Stimulated activated CD8-positive, alpha-beta memory T cell treated with anti-CD3 and anti-CD28 coated beads, Interleukin-7, amount 100 ng/mL, for 48 hours (primary cell): Measurements from ENCODE around the gene PDIA5.

Experiments used
- DNase-seq, 2 donors: peaks; one replicate each; pipeline ENCODE4 v3.0.0-alpha.2; 2020; ENCODE audit warnings: low read depth in 1 of 2; ENCODE audit errors: extremely low read depth in 1 of 2

Gene PDIA5

DNA sequence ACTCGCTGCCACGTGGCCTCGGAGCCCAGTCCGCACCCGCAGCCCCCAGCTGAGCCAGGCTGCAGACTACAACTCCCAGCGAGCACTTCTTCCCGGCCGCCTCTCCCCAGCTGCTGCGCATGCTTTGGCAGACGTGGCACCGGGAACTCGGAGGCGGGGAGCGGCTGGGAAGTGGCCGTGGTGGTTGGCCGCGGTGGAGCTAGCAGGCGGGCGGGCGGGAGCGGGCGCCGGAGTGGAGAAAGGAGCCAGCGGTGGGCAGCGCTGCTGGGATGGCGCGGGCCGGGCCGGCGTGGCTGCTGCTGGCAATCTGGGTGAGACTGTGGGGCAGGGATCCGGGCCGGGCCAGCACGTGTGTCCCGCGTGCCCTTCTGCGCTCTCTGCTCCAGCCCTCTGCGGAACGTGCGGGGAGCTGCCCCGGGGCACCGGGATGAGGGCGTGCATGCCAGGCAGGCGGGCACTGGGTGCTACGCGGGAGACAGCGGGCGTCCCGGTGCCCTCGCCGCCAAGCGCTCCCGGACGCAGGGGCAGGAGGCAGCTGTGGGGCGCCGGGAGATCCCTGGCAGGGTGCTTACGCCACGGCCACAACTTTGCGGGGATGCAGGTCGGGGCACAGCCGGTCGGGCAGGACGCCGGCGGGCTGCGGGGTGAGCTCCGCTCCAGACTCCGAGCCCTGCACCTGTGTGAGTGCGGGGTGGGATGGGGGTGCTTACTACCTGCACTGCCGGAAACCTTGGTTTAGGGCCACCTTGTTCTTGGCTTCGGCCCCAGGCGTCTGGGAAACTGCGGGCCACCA lies at the start of gene PDIA5:
Gene PDIA5 (plus strand): TSS at position 130 of the 793 bp plus-strand sequence. CDS start 140 bp downstream, at position 270.
- DNase-seq = peak; percentile 68 to 84

DNA sequence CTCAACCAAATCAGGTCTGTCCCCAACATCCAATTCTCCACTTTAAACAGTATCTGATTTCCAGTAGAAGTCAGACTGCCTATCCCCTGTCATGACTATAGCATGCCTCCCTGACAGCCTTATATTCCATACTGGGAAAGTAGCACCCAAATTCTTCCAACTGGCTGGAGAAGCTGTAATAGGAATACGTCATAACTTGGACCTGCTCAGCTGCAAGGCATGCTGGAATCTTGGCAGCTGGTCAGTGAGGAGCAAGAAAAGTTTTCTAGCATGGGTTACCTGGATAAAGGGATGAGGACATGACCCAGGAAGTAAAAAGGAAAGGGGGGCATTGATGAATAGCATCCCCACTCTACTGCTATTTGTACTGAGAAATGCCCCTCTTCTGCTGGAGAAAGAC lies 48.1 kb upstream of the PDIA5 start:
- no peak for DNase-seq

DNA sequence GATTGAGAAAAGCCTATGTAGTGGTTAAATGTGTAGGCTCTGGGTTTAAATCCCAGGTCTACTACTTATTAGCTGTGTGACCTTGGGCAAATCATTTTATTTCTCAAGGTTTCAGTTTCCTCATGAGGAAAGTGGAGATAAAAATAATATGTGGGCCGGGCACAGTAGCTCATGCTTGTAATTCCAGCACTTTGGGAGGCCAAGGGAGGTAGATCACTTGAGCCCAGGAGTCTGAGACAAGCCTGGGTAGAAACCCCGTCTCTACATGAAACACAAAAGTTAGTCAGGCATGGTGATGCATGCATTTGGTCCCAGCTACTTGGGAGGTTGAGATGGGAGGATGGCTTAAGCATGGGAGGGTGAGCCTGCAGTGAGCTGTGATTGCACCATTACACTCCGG lies 47.7 kb upstream of the PDIA5 start:
- no peak for DNase-seq

DNA sequence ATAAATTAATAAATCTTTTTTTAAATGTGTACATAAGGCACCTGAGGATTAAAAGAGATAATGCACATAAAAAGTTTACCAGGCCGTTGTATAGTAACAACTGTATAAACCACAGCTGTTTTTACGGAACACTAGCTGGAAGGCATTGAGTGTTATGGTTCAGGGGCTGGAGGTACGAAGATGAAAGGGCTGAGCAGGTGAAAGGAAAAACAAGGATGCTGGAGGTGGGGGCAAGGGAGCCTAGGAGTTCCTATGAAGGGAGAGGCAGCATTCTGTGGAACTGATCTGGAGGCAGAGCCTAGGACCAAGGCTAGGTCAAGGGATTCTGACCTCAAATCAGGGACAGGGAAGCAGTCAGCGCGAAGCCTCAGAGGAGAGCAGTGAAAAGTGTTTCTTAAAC lies 47.2 kb upstream of the PDIA5 start:
- DNase-seq = no peak

DNA sequence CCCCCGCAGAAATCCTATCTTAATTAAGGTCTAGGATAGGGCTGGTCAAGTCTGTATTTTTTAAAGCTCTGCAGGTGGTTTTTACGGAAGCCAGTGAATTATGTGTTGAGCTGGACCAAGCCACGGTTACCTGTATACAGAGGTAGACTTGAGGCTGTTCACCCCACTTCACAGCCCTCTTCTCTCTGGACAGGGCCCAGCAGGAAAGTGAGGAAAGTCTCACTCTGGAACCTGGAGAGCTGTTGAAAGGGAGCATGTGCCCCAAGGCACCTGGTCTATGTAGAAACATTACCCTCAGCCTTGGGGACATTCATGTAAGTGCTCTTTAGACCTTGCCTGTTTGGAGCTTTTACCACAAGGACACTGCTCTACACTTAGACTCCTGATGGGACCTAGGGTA lies 46.1 kb upstream of the PDIA5 start:
- DNase-seq = no peak

DNA sequence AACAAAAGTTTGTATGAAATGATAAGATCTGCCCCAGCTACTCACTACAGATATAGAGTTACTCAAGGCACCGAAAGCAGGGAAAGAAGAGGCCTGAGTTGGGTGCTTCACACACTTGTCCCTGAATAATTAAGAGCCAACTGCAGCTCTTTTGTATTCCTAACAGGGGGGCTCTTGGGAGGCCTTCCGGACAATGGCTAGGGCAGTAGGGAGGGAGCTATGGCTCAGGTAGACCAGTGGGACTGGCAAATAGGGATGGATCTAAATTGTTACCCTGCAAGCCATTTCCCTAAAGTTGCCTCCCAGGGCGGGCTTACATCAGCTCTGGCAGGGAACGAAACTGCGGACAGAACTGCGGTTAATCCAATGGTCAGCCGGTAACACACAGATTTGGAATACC lies 45.4 kb upstream of the PDIA5 start:
- DNase-seq = no peak

DNA sequence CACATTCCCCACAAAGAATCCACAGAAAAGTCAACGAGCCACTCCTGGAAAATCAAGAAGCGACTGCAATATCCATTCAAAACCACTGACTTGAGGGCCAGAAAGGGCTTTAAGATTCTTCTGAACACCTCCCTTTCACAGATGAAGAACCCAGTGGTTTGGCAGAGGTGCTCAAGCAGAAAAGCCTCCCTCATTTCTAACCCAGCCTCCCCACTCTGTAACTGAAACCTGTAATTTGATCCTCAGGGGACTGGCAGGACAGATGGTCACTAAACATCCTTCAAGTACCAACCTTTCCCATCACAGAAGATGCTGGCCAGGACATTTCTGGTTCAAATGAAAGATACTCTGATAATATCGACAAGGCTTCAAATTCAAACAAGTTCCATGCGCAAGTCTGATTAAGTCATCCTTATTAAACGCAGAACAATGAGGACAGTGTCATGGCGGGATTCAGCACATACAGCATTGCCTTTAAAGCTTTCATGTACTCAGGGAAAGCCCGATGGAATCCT lies 44.8 kb upstream of the PDIA5 start:
- no peak for DNase-seq

DNA sequence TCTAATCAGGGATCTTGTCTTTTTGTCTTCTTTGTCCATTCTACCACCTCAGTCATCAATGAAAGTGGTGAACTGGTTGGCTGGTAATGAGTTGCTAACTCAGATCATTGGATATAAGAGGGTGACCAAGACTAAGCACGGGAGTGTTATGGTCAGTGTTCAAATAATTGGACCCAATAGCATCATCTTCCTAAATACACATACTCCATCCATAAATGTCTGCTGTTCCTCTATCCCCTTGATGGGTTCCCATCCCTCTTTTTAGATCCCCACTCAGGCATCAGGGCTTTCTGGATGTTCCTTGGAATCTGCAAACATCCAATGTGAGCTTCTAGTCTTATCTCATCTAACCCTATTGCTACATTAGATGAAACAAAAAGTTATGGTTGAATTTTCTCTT lies 42.8 kb upstream of the PDIA5 start:
- no peak for DNase-seq

DNA sequence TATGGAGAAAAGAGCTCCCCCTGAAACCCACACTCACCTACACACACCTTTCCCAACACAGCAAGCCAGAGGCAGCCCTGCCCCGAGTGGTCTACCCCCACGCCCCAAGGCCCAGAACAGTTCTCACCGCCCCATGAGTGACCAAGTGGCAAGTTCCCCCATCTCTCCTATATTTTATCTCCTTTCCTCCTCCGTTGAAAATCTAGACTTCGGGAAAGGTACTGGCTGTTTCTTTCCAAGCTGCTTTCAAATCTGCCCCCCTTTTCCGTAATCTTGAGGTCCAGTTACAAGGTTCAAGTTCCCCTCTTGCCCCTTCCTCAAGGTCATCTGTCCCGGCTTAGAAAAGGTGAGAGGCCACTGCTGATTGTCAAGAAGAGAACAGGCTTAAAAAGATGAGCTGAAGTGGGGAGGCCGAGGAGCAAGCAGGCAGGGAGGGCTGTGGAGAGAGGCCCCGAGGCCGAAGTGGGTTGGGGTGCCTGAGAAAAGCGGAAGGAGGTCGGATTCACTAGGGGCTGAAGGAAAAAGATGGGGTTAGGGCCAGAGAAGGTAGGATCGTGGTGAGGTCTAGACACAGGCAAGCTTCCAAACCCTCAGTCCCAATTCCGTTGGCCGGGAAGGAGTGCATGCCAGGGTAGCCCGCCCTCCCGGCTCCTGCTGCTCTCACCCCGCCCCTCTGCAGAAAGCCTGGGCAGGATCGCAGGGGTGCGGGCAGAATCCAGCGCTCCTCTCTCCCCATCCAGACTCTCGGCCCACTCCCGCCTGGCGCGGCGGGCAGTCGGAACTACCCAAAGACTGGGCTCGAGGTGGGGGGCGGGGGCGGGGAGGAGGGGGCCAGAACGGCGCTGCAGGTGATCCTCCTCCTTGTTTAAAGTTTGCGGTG lies 40.9 kb upstream of the PDIA5 start:
- DNase-seq = no peak

DNA sequence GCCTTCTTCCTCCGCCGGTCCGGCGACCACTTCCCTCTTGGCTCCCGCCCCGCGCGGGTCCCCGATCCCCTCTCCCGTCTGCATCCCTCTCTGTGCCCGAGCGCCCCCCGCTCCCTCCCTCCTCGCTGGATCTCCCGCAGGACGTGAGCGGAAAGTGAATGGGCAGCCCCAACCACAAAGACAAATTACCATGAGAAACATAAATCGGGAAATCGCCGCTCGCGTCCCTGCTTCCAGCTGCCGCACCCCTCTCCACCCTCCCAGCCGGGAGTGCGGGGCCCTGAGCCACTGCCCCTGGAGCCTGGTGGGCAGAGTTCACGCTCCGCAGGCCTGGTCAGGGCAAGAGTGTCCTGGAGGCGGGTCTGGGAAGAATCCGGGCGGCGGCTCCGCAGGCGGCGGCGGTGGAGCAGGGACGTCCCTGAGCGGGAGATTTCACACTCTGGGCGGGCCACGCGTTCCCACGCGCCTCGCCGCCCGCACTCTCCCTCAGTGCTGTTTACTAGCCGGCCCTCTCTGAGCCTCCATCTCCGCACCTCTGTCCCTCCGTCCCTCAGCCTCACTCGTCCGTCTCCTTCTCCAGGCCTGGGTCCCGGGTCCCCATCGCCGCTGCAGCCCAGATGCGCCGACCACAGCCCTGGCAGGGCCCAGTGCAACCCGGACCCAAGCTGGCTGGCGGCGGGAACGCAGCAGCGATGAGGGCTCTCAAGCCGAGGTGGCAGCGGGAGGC lies 40.1 kb upstream of the PDIA5 start:
- DNase-seq = no peak

DNA sequence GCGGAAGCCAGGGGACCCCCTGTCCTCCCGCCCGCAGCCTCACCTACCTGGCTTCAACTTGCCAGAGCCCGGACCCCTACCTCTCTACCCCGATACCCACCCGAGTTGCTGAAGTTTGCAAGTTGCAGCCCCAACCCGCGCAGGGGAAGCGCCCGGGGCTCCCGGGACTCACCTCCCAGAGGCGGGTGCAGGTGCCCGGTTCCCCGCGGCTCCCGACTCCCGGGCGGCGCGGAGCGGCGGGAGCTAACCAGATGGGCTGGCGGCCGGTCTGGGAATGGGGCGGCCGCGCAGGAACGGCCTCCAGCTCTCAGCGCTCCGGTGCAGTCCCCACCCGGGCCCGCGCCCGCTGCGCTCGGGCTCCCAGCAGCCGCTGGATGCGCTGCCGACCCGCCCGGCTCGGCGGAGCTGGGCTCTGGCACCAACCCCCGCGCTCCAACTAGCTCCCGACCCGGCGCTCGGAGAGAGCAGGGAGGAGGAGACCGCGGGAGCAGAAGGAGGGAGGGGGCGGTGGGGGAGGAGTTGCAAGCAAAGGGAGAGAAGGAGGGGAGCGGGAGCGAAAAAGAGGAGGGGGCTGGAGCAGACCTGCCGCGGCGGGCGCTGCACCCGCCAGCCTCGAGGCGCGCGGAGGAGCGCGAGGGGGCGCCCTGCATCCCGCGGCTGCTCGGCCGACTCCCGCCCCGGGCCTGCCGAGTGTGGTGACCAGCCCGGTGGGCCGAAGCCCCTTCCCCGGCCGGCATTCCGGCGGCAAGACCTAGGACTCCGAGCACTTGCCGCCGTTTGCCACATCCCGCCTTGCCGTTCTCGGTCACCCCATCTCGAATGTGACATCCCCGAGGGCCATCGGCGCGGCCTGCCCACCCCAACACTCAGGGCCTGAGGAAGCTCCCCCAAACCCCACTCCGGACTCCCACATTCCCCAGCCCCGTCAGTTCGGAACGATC lies 39.3 kb upstream of the PDIA5 start, which contains the start of gene SEMA5B:
Gene SEMA5B (minus strand): TSS at position 472 of the 941 bp plus-strand sequence. CDS start 66,500 bp downstream, outside the sequence.
- DNase-seq = peak in 1 of 2 donors; percentile 2

DNA sequence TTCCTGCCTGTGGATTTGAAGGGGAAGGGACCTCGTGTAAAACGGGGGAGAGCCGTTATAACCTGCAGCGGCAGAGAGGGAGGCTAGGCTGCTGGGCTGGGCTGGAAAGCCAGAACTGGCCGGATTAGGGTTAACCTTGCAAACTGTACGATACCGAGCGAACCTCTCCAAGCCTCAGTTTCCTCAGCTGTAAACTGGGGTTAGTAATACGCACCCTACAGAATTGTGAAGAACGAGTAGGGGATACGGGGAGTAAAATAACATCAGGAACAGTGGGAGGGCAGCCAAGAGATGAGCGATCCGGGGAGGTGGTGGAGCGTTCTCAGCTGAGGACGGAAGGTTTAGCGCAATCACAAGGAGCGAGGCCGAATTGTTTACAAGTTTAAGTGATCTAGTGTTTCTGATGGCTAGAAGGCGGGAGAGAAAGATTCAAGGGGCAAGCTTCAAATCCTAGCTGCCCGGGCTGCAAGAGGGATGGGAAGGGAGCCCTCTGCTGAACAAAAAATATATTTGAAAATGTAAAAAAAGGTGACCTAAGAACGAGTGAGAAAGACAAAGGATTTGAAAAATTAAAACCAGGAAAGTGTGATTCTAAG lies 38.5 kb upstream of the PDIA5 start:
- DNase-seq = no peak

DNA sequence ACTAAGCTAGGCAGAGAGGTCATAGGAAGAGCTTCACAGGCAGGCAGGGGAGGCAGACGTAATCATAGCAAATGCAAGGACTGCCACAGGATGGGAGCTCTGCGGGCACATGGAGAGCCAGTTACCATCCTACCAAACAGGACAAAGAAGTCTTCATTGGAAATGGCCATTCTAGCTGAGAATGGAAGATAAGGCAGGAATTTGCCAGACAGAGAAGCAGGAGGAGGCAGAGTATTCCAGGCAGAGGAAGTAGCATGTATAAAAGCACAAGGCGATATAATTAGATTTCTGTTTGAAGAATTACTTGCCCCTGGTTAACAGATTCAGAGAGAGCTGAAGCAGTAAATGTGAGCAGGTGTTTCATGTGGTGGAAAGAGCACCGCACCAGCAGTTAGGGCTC lies 35.8 kb upstream of the PDIA5 start:
- DNase-seq = no peak

DNA sequence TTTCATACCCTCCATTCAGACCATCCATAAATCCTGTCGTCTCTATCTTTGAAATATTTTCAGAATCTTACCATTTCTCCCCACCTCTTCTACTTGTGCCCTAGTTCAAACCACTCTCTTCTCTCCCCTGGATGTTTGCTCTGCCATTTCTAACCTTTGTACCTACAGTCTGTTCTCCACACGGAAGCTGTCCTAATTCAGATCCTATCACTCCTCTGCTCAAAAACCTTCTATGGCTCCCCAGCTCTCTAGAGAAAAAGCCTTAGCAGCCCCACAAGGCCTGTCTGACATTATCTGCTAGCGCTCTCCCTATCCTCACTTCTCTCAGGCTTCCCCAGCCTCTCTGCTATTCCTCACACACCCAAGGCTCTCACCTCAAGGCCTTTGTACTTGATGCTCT lies 34.8 kb upstream of the PDIA5 start:
- no peak for DNase-seq

DNA sequence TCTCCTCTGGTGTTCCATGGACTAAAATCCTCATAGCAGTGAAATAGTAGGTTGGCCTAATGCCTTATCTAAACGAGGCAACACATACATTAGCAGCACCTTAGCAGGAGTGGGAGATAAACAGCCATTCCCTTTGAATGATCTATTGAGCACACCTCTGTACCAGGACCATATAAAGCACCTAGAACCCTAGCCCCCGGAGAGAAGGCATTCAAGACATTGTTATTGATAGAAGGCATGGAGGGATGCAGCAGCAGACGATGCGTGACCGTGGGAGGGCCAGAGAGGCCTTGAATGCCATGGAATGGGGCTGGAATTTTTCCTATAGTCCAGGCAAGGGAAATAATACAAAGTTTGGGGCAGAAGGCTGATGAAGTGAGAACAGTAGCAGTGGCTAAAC lies 32.7 kb upstream of the PDIA5 start:
- DNase-seq = no peak

DNA sequence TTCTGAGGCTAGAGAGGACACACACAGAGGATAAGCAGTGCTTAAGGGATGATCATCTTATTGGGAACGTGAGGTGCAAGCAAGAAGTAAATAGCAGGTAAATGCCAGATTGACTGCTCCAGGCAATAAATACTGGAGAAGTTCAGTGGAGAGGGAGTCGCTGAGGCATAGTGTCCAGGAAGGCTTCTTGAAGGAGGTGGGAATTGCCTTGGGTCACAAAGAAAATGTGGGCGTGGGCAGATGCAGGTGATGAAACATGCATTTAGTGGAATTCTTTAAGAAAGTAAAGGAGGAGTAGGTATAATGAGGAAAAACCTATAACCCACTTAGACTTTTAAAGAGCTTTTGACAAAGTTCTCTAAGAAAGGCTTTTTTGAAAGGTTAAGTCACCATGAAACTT lies 31.8 kb upstream of the PDIA5 start:
- no peak for DNase-seq

DNA sequence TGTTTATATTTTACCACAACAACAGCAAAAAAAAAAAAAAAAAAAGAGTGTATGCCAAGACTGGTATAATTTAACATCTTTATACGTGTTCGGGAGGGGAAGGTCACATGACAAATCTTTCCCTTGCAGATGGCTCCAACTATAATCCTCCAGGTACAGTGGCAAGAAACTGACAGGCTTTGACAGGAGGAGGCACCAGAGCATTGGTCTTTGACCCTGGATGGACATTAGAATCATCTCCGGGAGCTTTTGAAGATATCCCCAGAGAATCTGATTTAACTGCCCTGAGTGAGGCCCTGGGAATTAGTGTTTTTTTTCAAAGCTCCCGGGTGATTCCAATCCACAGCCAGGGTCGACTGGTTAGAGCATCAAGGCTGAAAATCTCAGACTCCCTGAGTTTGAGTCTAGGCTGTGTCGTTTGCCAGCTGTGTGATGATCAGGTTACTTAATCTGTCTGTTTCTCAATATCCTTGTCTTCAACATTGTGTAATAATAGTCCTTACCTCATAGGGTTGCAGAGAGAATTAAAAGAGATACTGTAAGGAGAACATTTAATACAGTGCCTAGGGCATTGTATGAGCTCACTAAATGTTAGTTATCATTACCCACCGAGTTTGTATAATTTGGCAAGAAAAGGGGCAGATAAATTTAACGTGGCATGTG lies 30.3 kb upstream of the PDIA5 start:
- DNase-seq = no peak

DNA sequence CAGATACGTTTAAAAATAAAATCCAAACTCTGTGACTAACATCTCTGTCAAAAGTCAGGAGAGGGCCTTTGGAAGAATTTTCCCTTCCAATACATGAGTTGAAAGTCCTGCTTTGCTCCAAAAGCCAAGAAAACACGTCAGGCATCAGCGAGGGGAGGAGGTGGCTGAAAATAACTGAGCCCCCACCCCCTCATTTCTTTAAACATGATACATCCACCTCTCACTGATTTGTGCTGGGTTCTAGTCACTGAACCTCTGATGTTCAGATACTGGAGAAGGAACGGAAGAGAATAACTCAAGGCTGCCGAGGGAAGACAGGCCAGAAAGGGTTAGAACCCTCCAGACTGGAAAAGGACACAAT lies 29.8 kb upstream of the PDIA5 start:
- DNase-seq = no peak

DNA sequence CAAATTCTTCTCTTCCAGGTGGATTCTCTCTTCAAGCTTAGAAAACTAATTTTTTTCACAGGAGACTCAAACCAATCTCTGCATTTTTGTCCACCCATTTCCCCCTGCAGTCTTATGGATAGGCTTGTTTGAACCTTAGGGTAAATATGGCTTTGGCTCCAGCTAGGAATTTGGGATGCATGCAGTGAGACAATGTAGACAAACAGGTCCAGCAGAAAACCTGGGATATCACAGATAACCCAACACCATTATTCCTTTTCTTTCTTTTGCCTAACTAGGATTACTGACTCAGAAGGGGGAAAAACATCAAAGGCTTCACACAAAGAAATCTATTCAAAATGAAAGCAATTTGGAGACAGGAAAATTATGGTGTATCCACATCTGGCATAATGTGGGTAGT lies 28.1 kb upstream of the PDIA5 start:
- DNase-seq = no peak
